Left cardiac atrium (tissue), 4 donors: Measurements from ENCODE around the gene ADCY2. TPM values are rescaled to one million over a fixed set of nuclear protein-coding genes. Genes with fewer than 3 reads are reported as not detected.

ENCODE experiments used
- ATAC-seq, 2 donors: fragments of 200-7000 bp; cut with Tn5 transposase; one replicate each; pipeline ENCODE4 v1.9.1; 2020; ENCODE audit warnings: mild to moderate bottlenecking in 2 of 2, moderate library complexity in 2 of 2
- DNase-seq: peaks from one replicate; pipeline ENCODE4 v3.0.0-alpha.2; 2020
- intact Hi-C, 2 donors: fragments of 100-400 bp; cut with DNase I; formaldehyde crosslinking; loops; one replicate each; pipeline versions ENCODE4 v1.14.1 to v1.15.1; 2022 to 2023
- long read RNA-seq: library from polyadenylated mRNA; unstranded; transcript quantifications from one replicate; pipeline ENCODE4 v2.0.0, GENCODE V29; 2021
- total RNA-seq, 2 donors: library from RNA; stranded (reverse); fragmentation: NEBNext Ultra II Directional; extraction: Animal tissue kit (Norgen Biotek cat#: 25700); gene quantifications; one replicate each; pipeline ENCODE4 v1.2.1, GENCODE V29; 2021
- donor health status: DM: no; HTN: yes; CAD: no.
- donor health status: DM: no; HTN: yes; CAD: no; lungs with severe emphysema.
- donor health status: DM: yes; HTN: yes; CAD: no.
- donor health status: Dilated cardiomyopathy.

Gene ADCY2
- 1 to 10 TPM in 1 of 2 donors, under 1 TPM in 1; 0.35 to 1.1 TPM for total RNA-seq
- long read RNA-seq = 0 reads

DNA sequence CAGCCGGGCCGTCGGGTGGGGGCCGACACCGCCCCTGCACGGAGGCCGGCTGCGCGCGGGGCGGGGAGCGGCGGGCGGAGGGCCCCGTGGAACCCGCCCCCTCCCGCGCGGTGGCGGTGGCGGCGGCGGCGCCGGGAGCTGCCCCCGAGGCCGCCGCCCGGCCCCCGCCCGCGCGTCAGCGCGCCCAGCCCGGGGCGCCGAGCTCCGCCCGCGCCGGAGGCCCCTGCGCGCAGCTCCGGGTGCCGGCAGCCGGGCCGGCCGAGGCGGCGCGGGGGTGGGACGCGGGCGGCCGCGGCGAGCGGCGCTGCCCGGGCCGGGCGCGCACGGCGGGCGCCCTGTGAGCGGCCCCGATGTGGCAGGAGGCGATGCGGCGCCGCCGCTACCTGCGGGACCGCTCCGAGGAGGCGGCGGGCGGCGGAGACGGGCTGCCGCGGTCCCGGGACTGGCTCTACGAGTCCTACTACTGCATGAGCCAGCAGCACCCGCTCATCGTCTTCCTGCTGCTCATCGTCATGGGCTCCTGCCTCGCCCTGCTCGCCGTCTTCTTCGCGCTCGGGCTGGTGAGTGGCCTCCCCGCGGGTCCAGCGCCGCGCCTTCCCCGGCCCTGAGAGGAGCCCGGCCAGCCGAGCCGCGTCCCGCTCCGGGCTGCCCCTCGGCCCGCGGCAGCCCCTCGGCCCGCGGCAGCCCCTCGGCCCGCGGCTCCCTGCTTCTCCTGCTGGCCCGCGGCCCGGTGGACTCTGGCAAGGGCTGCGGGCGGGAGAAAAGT, at the start of gene ADCY2:
Gene ADCY2, plus strand, starts transcription at position 192 of the 766 bp plus-strand sequence. Its CDS starts 159 bp downstream, at position 351.
- intact Hi-C loops = no loop called here
- no peak for DNase-seq

DNA sequence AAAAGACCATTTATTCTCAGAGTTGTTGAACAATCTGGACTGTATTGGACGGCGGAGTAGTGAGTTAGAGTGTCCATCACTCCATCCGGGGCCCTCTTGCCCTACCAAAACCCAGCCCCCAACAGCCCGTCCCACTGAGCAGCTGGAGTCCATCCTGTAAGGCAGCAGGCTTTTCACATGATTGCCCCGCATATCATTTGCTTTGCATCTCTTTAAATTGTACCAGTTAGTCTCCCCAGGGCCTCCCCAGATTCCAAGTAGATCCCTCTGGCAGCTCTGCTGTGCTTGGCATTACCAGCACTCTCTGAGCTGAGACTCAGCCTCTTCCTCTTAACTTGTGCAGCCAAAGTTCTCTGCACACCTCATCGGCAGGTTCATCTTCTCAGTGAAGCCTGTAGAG, 48.6 kb upstream of the ADCY2 start:
- intact Hi-C loops = no loop called here
- DNase-seq (no peak), ATAC-seq (no peak)

More for the DNA sequence above, at the start of gene ADCY2:
- ATAC-seq = peak in 1 of 2 donors; percentile 33

DNA sequence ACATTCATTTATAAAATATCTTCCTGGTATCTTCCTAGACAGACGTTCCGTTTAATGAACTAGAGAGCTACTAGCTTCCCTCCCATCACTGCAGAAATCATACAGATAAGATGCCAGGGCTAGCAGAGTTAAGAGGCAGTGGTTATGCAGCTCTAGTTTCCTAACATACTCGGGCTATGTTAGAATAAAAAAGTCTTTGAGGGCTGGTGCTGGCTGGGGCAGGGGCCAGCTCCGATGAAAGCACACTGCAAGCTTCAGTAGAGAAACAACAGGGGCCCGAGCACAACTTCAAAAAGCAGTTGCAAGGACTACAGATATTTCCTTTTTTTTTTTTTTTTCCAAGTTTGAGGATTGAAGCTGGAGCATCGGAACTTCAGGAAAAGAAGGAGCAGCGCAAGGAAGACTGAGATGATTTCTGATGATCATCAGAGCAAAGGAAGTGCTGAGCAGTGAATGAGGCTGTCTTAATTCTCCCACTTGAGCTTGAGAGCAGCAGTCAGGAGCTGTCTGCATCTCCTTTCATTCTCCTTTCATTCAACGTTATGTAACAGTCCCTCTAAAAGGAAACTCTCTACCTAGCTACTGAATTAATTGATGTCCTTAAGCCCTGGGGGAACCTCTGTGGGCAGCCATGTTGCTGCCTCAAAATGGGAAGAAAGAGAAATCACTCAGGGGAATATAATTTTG, 47.6 kb upstream of the ADCY2 start:
- DNase-seq (no peak), ATAC-seq (no peak)
- intact Hi-C loops = no loop called here

DNA sequence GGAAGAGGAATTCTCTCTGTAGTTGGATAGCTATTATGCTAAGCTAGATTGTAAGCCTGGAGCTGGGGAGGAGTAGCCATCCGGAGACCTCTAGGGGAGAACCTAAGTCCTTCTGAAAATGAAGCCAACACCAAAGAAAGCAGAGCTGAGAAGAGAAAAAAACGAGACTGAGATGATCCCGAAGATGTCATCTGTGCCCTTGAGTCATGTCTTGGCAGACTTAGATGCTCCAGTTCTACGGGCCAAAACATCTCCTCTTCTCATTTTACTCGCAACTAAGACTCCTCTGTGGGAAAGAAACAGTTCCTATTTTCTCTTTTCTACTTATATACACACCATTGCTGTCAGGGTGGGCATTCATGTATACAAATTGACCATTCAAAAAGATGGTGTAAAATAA, 34.3 kb upstream of the ADCY2 start:
- ATAC-seq (no peak), DNase-seq (no peak)
- intact Hi-C loops = no loop called here

DNA sequence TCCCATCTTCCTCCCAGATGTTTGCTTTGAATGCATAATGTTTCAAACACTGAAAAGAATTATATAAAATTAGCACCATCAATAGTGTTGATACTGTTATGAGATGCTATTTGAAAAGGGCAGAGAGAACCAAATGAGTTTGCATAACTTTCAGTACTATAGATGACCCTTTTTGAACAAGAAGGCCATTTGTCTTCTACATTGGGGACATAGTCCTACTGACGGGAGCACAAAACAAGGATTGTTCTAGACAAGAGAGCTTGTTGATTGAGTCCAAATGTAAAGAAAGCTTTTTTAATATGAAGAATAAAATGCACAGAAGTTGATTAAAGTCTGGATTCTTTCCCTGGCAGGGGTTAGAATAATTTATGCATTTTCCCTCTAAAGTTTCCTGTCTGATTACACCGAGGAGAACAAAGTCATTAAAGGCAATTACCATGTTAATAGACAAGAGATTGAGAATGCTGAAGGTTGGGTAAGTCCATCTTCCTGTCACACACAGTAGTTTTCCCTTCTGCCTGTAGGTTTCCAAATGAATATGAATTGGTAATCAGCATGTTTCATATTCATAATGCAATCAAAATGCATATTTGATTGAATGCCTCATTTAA, 32.8 kb upstream of the ADCY2 start:
- intact Hi-C loops = no loop called here
- DNase-seq = no peak
- ATAC-seq = no peak

DNA sequence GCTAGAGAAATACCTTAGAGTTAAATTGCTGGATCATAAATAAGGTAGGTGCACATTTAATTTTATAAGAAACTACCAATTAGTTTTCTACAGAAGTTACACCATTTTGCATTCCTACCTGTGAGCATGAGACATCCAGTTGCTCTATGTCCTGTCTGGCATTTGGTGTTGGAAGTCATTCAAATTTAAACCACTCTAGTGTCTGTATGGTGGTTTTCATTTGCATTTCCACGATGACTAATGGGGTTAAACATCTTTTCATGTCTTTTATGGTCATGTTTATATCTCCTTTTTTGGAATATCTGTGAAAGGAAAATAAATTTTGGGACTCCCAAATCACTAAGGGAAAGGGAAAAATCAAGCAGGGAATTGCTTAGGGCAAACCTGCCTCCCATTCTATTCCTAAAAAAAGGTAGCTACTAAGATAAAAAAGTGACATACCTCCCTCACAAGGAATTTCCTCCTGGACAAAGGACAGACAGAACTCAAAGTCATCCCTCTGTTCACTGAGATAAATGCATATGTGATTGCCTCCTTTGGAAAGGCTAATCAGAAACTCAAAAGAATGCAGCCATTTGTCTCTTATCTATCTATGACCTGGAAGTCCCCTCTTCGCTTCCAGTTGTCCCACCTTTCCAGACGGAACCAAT, 31.6 kb upstream of the ADCY2 start:
- DNase-seq (no peak), ATAC-seq (no peak)
- intact Hi-C loops = no loop called here

DNA sequence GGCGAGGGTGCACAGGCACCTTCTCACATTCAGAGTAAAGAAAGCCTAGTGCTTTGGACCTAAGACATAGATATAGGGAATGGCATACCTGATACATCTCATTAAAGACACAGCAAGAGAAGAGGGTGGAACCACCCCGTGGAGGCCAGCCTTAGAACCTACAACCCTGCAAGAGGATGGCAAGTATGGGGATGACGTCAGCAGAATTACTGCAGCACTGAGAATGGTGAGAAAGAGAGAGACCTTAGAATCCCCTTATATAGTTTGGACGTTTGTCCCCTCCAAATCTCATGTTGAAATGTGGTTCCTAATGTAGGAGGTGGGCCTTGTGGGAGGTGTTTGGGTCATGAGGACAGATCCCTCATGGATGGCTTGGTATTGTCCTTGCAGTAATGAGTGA, 28.2 kb upstream of the ADCY2 start:
- intact Hi-C loops = no loop called here
- DNase-seq = no peak
- no peak for ATAC-seq

DNA sequence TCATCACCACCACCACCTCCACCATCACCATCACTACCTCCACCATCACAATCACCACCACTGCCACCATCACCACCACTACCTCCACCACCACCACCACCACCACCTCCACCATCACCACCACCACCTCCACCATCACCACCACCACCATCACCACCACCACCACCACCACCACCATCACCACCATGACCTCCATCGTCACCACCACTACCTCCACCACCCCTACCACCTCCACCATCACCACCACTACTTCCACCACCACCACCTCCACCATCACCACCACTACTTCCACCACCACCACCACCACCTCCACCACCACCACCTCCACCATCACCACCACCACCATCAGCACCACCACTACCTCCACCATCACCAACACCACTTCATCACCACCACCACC, 23.5 kb upstream of the ADCY2 start:
- ATAC-seq = peak in 1 of 2 donors; percentile 22
- DNase-seq = no peak
- intact Hi-C loops = no loop called here

DNA sequence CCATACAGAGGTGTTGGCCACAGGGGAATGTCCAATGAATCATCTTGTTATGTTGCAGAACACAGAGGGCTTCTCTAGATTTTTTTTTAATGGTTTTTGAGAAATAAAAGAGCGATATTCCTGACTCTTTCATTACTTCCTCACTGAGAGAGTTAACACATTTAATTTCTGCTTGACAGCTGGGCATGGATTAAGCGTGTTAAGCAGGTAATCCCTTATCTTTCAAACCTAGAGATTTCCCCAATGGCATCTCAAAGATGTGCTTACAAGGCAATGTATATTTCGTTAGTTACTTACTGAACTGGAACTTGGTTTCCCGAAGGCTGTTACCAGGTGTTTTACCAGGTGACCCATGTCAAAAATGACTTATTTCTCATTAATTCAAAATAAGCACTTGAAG, 21.8 kb upstream of the ADCY2 start:
- intact Hi-C loops = no loop called here
- ATAC-seq (no peak), DNase-seq (no peak)

DNA sequence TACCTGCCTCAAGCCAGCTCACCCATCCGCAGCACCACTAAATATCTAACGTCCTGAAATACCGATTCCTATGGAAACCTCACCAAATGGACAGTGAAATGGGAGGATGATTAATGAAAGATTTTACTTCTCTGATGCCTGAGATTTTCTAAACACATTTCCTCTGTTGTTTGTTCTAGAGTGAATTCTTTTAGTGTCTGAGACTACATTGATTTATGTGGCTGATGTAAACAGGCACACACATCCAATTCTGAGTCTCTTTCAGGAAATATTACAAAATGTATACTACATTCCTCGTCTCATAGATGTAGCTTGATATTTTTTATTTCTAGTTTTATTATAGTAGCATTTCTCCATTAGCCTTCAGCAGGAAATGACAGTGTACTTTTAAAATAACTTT, 20.5 kb upstream of the ADCY2 start:
- intact Hi-C loops = no loop called here
- no peak for DNase-seq
- ATAC-seq = no peak

DNA sequence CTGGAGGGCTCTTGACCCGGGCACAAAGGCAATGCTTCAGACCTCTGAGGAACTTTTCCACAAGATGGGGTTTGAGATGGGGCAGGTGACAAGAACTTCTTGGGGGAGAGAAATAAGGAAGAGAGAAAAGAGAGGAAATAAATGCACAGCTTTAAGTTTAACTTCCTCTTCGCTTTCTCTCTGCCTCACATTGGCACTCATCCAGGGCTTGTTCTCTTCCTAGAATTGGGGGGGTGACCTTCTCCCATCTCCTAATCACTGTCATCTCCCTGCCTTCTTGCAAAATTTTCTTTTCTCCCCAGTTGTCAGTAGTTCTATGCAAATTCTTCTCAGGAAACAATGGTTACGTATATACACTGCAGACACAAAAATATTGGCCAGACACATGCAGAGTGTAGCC, 19.1 kb upstream of the ADCY2 start:
- ATAC-seq (no peak), DNase-seq (no peak)
- intact Hi-C loops = no loop called here

DNA sequence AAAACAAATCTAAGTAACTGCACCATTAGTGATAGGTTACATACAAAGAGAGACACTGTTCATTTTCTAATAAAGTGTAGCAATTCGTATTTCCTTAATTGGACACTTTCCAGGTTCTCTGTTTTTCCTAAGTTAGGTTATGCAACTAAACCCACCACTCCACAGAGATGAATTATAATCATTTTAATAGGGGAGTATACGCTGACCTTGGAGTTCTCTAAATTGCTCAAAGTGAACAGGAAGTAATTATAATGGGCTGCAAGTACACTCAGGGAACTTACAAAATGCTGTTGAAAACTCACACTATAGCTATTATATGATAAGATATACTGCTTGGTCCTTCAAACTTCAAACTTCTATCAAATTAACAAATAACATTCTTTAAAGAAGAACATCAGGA, 18.2 kb upstream of the ADCY2 start:
- DNase-seq (no peak), ATAC-seq (no peak)
- intact Hi-C loops = no loop called here

DNA sequence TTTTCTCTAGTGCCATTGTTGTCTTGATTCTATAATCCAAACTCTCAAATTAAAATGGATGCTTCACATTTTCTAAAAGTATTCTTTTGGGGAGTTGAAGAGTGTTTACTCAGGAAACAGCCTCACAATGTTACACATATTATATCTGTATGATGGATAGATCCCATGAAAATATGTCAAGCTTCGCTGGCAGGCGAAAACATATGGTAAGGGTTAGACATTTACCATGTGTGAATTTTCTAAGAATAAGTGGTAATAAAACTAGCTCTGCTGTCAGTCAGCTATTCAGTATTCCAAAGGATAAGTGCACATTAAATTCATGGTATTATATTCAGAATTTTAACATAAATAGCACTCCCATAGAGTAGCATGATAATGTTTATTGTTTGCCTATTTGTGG, 13.3 kb upstream of the ADCY2 start:
- no peak for ATAC-seq
- intact Hi-C loops = no loop called here

DNA sequence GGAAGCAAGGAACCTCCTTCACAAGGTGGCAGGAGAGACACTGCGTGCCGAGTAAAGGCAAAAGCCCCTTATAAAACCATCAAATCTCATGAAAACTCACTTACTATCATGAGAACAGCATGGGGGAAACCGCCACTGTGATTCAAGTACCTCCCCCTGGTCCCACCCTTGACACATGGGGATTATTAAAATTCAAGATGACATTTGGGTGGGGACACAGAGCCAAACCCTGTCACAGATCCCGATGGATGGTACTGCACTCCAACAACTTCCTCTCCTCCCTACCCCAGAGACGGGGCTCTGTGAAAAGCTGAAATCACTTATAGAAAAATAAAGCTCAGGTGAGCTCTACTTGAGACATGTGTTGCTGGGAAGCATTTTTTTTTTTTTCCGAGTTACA, 10.3 kb upstream of the ADCY2 start:
- DNase-seq (no peak), ATAC-seq (no peak)
- intact Hi-C loops = no loop called here

More for the DNA sequence above, 13.3 kb upstream of the ADCY2 start:
- no peak for DNase-seq

DNA sequence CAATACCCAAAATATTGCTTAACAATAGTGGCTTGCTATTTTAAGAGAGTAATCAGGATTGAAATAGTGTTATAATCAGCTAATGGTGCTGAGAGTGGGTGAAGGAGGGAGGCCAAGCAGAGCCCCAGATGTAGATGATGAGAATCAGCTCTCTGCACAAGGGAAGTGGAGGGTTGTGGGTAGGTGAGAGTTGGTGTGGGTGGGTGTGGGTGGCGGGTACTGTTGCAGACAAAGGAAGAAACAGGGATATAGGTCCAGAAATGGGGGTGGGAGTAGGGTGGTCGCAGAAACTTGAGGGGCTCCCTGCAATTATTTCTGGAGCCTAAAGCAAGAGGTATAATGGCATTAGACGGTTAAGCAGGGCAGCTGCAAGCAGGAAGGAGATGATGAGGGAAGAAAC, 7.4 kb upstream of the ADCY2 start:
- ATAC-seq = no peak
- DNase-seq = no peak
- intact Hi-C loops = no loop called here

DNA sequence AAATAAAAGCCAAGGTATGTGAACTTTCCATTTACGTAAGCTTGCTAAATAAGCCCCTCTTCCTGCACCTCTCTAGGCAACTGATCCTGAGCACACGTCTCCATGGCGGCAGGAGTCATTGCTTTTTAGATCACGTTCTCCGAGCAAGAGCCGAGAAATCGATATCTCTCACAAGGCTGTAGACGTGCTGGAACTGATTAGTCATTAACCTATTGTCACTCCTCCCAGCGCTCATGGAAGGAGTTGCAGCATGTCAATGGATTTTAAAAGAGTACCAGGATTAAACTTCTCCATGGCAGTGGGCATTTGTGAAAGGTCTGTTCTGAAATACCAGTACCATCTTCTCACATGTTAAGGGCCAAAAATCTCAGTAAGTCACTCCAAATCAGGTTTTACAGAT, 4.7 kb upstream of the ADCY2 start:
- ATAC-seq (no peak), DNase-seq (no peak)
- intact Hi-C loops = loop anchor here in 1 of 2 donors (5.0 kb wide), 1 partner anchor 624 kb away; no protein-coding TSS in a partner anchor

DNA sequence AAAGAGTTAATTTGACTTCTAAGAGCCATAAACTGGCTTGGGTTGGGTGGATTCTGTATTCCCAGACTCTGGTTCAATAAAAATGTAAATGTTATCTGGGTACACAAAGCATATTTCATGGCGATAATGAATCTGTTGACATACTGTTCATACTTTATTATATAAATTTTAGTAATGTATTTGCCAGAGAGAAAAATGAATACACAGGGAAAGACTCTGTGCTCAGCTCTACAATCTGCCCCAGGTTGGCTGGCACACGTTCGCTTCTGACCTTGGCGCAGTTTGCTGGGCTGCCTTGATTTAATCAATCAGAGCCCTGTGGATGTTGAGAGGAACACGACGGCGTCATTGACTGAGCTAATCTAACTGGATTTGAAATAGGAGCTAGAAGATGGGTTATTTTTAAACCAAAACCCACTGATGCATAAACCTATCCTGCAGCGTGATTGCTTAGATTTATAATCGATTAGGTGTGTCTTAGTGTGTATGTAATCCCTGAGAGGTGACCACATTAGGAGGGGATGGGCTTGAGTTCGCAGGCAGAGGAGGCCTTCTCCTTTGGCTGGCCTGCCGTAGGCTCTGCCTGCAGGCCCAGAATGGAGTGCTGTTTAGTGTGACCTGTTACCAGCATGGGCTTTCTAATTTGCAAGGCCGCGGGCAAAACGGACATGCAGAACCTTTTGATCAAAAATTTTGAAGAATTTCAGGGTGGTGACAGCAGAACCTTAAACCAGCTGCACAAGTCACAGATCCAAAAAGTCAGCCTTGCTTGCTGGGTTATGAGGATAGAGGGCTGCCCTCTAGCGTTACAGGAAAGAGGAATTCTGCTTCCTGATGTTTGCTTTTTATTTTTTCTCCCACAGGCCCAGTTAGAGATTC, 3.9 kb upstream of the ADCY2 start:
- intact Hi-C loops = loop anchor here in 1 of 2 donors (5.0 kb wide), 1 partner anchor 625 kb away; no protein-coding TSS in a partner anchor
- ATAC-seq (peak in 1 of 2 donors; percentile 35), DNase-seq (no peak)

DNA sequence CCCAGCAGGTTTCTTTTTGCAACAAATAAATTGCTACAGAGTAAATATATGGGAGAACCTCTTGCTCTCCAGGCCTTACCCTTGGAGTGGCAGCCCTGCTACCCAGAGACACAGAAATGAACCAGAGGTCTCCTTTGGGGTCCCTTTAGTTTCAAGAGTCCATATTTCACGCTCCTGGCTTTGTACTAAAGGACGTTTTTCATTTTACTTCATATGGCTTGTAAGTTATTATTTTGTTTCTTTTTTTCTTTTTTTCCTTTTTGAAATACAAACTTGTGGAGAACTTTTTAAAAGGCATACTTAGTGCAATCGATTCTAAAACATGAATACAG, 3.3 kb upstream of the ADCY2 start:
- DNase-seq = no peak
- intact Hi-C loops = loop anchor here in 1 of 2 donors (5.0 kb wide), 1 partner anchor 625 kb away; no protein-coding TSS in a partner anchor
- ATAC-seq = no peak
